Heart right ventricle (tissue), 16 donors: ENCODE data around the gene MT2A. TPM values are rescaled to one million over a fixed set of nuclear protein-coding genes. Genes with fewer than 3 reads are reported as not detected.
A peak's percentile ranks its signal among the peaks of the same experiment; 100 is the strongest.

Source experiments
- ATAC-seq, 8 donors: fragments of 200-7000 bp; cut with Tn5 transposase; one replicate each; pipeline ENCODE4 v1.9.1; 2020; ENCODE audit warnings: mild to moderate bottlenecking in 8 of 8, moderate library complexity in 8 of 8, moderate number of reproducible peaks in 1 of 8
- DNase-seq, 2 donors: peaks; one replicate each; pipeline ENCODE4 v3.0.0-alpha.2; 2020
- H3K27ac ChIP-seq, 10 donors: fragments of 200-600 bp; sonication (generic) in 2 of 10; one replicate each; pipeline versions ENCODE4 v1.5.0 to v1.8.0; 2020 to 2022; ENCODE audit warnings: mild to moderate bottlenecking in 3 of 10
- H3K27me3 ChIP-seq, 7 donors: fragments of 200-600 bp; one replicate each; pipeline ENCODE4 v1.8.0; 2021 to 2022; ENCODE audit warnings: mild to moderate bottlenecking in 2 of 7
- H3K36me3 ChIP-seq, 9 donors: fragments of 200-600 bp; sonication (generic) in 1 of 9; one replicate each; pipeline versions ENCODE4 v1.5.0 to v1.8.0; 2020 to 2022; ENCODE audit warnings: mild to moderate bottlenecking in 2 of 9
- H3K4me1 ChIP-seq, 9 donors: fragments of 200-600 bp; sonication (generic) in 1 of 9; one replicate each; pipeline versions ENCODE4 v1.5.0 to v1.8.0; 2020 to 2022; ENCODE audit warnings: mild to moderate bottlenecking in 4 of 9
- H3K4me3 ChIP-seq, 10 donors: fragments of 200-600 bp; sonication (generic) in 2 of 10; one replicate each; pipeline versions ENCODE4 v1.5.0 to v1.8.0; 2020 to 2022; ENCODE audit warnings: mild to moderate bottlenecking in 7 of 10, moderate library complexity in 2 of 10
- H3K9me3 ChIP-seq, 11 donors: fragments of 200-600 bp in 10 of 11; sonication (generic) in 2 of 11; one replicate each; pipeline versions ENCODE4 v1.5.0 to v1.8.0; 2013 to 2022; ENCODE audit warnings: mild to moderate bottlenecking in 2 of 11, control low read depth in 1 of 11, moderate library complexity in 1 of 11
- CTCF ChIP-seq, 9 donors: fragments of 200-600 bp; sonication (generic) in 2 of 9; IDR thresholded peaks; one replicate each; pipeline versions ENCODE4 v1.5.0 to v1.8.0; 2021 to 2022; ENCODE audit warnings: antibody characterized with exemption in 9 of 9, mild to moderate bottlenecking in 5 of 9, moderate library complexity in 1 of 9
- WGBS, 2 donors: extraction: QIAGEN DNeasy Blood & Tissue Kit; methylation state at CpG; one replicate each; pipeline ENCODE4 v1.1.7; 2013; ENCODE audit warnings: inconsistent platforms in 1 of 2; 5-methylcytosine and 5-hydroxymethylcytosine counted together
- intact Hi-C, 10 donors: fragments of 100-400 bp; cut with DNase I; formaldehyde crosslinking; loops; one replicate each; pipeline versions ENCODE4 v1.11.1 to v1.14.2; 2022
- polyA plus RNA-seq, 2 donors: library from polyadenylated mRNA; stranded (reverse); fragments of 200-250 nt; gene quantifications; one replicate each; pipeline ENCODE4 v1.2.3, GENCODE V29; 2013
- total RNA-seq, 10 donors: library from RNA; stranded (reverse); fragmentation: NEBNext Ultra II Directional in 3 of 10; extraction: Animal tissue kit (Norgen Biotek cat#: 25700) in 3 of 10; gene quantifications; one replicate each; pipeline versions ENCODE4 v1.2.1 to v1.2.4, GENCODE V29; 2021 to 2023
- donor health status: Arrhythmogenic right ventricular cardiomyopathy.
- donor health status: ischemic (EF 13 %, LVEDD 7.1; RV severe dilation, severe dysfunction).
- donor health status: healthy with polysubstance abuse.
- donor health status: DM: no; HTN: yes; CAD: no.
- donor health status: DM: no; HTN: no; CAD: no.
- donor health status: ischemic (EF 25% LVEDD 6.9; RV normal size, moderate dysfunction).
- donor health status: ischemic (EF 25% LVEDD 5.7; RV mildly dilated, moderate dysfunction).
- donor health status: healthy.
- donor health status: DM: yes; HTN: yes; CAD: no.
- donor health status: Ischemic cardiomyopathy.
- donor health status: ischemic (EF 35%, LVEDD 5.7; RV mildly dilated, moderate dysfunction).
- donor health status: nonischemic (EF 11% LVEDD 7.7; RV severe dilation, severe dysfunction).
- donor health status: DM: yes; HTN: yes; CAD: no.
- donor health status: PGD.
- donor health status: ischemic (EF 29% LVEDD 5.4; RV normal size, mild dysfunction).
- donor health status: nonischemic (EF 23%, LVEDD 6.1; RV moderate dilation, normal function).

MT2A gene
- total and polyA plus RNA-seq, 12 donors = 88.8 to 354 (median 116) TPM

DNA sequence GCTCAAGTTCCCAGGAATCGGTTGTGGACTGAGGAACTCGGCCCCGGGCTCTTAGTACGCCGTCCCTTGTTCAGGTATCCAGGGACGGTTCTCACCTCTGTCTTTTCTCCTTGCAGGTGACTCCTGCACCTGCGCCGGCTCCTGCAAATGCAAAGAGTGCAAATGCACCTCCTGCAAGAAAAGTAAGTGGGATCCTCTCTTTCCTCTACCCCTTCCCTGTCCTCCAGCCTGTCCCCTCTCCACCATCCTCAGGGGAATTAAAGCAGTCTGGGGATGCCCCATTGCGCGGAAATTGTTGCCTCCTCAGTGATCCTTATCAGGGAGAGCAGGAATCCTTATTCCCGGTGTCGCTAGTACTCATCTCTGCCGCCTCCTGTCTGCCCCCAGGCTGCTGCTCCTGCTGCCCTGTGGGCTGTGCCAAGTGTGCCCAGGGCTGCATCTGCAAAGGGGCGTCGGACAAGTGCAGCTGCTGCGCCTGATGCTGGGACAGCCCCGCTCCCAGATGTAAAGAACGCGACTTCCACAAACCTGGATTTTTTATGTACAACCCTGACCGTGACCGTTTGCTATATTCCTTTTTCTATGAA, 585 bp downstream of the MT2A start:
- peak in 1 of 8 donors; percentile 6 for ATAC-seq
- peak in 3 of 9 donors; percentile 25 to 30 (median 29) for TF ChIP-seq CTCF (IDR thresholded peaks at IDR 0.05)
- intact Hi-C loops = loop anchor here in 7 of 10 donors (1.0 to 5.0 kb wide), 6 partner anchors 16 to 74 kb away; partner anchors contain the start of genes MT1X (in 6 of the 7) and MT1E (in 1 of the 7)
- H3K4me3 ChIP-seq = peak overlapping the region; percentile 52 to 78 (median 72)
- DNase-seq = no peak
- no peaks in the 10 kb centered on the region for H3K27me3 ChIP-seq
- peak overlapping the region; percentile 84 to 99 (median 93) for H3K27ac ChIP-seq
- peaks cover 25 to 68% (median 60%) of the 10 kb centered on the region in 9 donors for H3K4me1 ChIP-seq
- H3K36me3 ChIP-seq = no peaks in the 10 kb centered on the region
- 2 to 9% methylated on average over 21 of the region's 21 CpGs for WGBS, 2 donors
- H3K9me3 ChIP-seq = no peaks in the 10 kb centered on the region

GRCh38 chr16:56609463-56609921, 1.1 kb downstream of the MT2A start:
- Histone ChIP-seq H3K4me1 (peaks cover 25 to 68% (median 60%) of the 10 kb centered on the region in 9 donors), H3K4me3 (peak overlapping the region; percentile 52 to 78 (median 72)), H3K9me3 (no peaks in the 10 kb centered on the region), H3K36me3 (no peaks in the 10 kb centered on the region), H3K27me3 (no peaks in the 10 kb centered on the region), H3K27ac (peak overlapping the region; percentile 84 to 99 (median 93))
- intact Hi-C loops = loop anchor here in 7 of 10 donors (2.0 to 5.0 kb wide), 5 partner anchors 15 to 73 kb away; partner anchors contain the start of genes MT1X (in 5 of the 7) and MT1E (in 1 of the 7)
- TF ChIP-seq CTCF (IDR thresholded peaks at IDR 0.05) = no peak
- DNase-seq (peak in 1 of 2 donors; percentile 87), ATAC-seq (peak in 6 of 8 donors; percentile 5 to 39 (median 20))
- WGBS, 2 donors = 2% methylated on average over 6 of the region's 6 CpGs

GRCh38 chr16:56610017-56610608, 1.7 kb downstream of the MT2A start:
- H3K9me3 ChIP-seq = no peaks in the 10 kb centered on the region
- no peaks in the 10 kb centered on the region for H3K36me3 ChIP-seq
- WGBS, 2 donors = 16 to 24% methylated on average over 10 of the region's 10 CpGs
- H3K4me1 ChIP-seq = peaks cover 25 to 68% (median 60%) of the 10 kb centered on the region in 9 donors
- ATAC-seq (peak in 4 of 8 donors; percentile 9 to 20 (median 14)), DNase-seq (no peak)
- H3K27ac ChIP-seq = peak overlapping the region; percentile 84 to 99 (median 93)
- peak overlapping the region in 9 of 10 donors; percentile 53 to 78 (median 73) for H3K4me3 ChIP-seq
- no peaks in the 10 kb centered on the region for H3K27me3 ChIP-seq
- TF ChIP-seq CTCF (IDR thresholded peaks at IDR 0.05) = no peak
- intact Hi-C loops = loop anchor here in 1 of 10 donors (2.0 kb wide), 1 partner anchor 15 kb away; the partner anchor contains the start of gene MT1E

DNA sequence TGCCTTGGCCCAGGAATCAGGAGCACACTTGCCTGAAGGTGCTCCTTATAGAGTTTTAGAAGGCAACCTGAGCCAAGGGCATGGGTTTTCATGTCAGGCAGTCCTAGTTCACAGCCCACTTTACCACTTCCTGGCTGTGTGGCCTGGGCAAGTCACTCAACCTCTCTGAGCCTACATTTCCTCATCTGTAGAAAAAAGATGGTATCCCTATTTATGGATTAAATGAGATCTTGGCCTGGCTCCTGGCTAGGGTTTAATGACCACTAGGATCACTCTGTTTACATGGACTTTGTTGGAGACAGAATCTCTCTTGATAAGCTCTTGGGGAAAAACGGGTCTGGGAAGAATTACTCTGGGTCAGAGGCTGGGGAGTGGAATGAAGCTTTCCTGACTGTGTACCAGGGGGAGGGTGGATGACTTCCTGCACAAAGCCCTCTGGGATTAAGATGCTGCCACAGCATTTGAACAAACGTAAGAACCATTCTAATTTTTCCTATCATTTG, 2.3 kb downstream of the MT2A start:
- peak overlapping the region; percentile 84 to 99 (median 93) for H3K27ac ChIP-seq
- peak overlapping the region in 4 of 10 donors; percentile 53 to 78 (median 74) for H3K4me3 ChIP-seq
- H3K9me3 ChIP-seq = no peaks in the 10 kb centered on the region
- intact Hi-C loops = loop anchor here in 2 of 10 donors (1.0 to 2.0 kb wide), 2 partner anchors 14 to 15 kb away; partner anchors contain the start of gene MT1E (in 2 of the 2)
- DNase-seq (peak in 1 of 2 donors; percentile 52), ATAC-seq (peak in 2 of 8 donors; percentile 4)
- no peaks in the 10 kb centered on the region for H3K36me3 ChIP-seq
- no peaks in the 10 kb centered on the region for H3K27me3 ChIP-seq
- whole genome bisulfite sequencing, 2 donors = 16 to 52% methylated on average over 2 of the region's 2 CpGs
- no peak for TF ChIP-seq CTCF (IDR thresholded peaks at IDR 0.05)
- H3K4me1 ChIP-seq = peaks cover 25 to 66% (median 60%) of the 10 kb centered on the region in 9 donors
